Lower leg skin (tissue), 4 donors: ENCODE results near the gene C9orf43. TPM values are rescaled to one million over a fixed set of nuclear protein-coding genes. Genes with fewer than 3 reads are reported as not detected.

Experiments
- DNase-seq, 2 donors: peaks; one replicate each; pipeline ENCODE4 v3.0.0-alpha.2; 2019; ENCODE audit warnings: low spot score in 2 of 2
- H3K4me3 ChIP-seq: fragments of 200-600 bp; sonication (generic); 2 replicates; pipeline ENCODE4 v1.5.1; 2017; ENCODE audit warnings: mild to moderate bottlenecking, low read depth; ENCODE audit not compliant: poor library complexity, severe bottlenecking
- CTCF ChIP-seq, 3 donors: fragments of 450-650 bp; IDR thresholded peaks; one replicate each; pipeline ENCODE4 v1.5.1; 2016; ENCODE audit warnings: antibody characterized with exemption in 3 of 3, mild to moderate bottlenecking in 3 of 3, moderate library complexity in 2 of 3
- POLR2A ChIP-seq, 2 donors: fragments of 450-650 bp; IDR thresholded peaks; one replicate each; pipeline ENCODE4 v1.6.1; 2016 to 2017; ENCODE audit warnings: antibody characterized with exemption in 2 of 2, mild to moderate bottlenecking in 1 of 2, moderate library complexity in 1 of 2
- WGBS, 2 donors: methylation state at CpG; one replicate each; pipeline ENCODE4 v1.1.5; 2018; 5-methylcytosine and 5-hydroxymethylcytosine counted together
- intact Hi-C: fragments of 100-400 bp; cut with DNase I; formaldehyde crosslinking; loops from one replicate; pipeline ENCODE4 v1.15.0; 2023; ENCODE audit warnings: low total_unique reads
- total RNA-seq, 4 donors: library from RNA; depleted of rRNA; stranded (reverse); fragments of >200 nt; gene quantifications; one replicate each; pipeline ENCODE4 v1.1.0, GENCODE V29; 2016

Gene C9orf43
- total RNA-seq, 4 donors from 2014 or later = 0.17 to 0.46 (median 0.37) TPM

- no peak overlapping the region for H3K4me3 ChIP-seq
- WGBS, 2 donors = 76 to 82% methylated on average over 8 of the region's 8 CpGs
- peak in 1 of 2 donors; percentile 73 for DNase-seq
- intact Hi-C loops = no loop called here
- no peak for TF ChIP-seq CTCF (IDR thresholded peaks at IDR 0.05)
- TF ChIP-seq POLR2A (IDR thresholded peaks at IDR 0.05) = no peak
Observed at GRCh38 chr9:113474360-113475028, 63.9 kb downstream of the C9orf43 start.

GRCh38 chr9:113475031-113475430 is 64.5 kb downstream of the C9orf43 start:
- no peak overlapping the region for H3K4me3 ChIP-seq
- TF ChIP-seq CTCF (IDR thresholded peaks at IDR 0.05) = no peak
- 89 to 91% methylated on average over 2 of the region's 2 CpGs for WGBS, 2 donors
- intact Hi-C loops = no loop called here
- no peak for DNase-seq

- H3K4me3 ChIP-seq = no peak overlapping the region
- DNase-seq = no peak
- 98 to 99% methylated on average over 4 of the region's 4 CpGs for WGBS, 2 donors
- TF ChIP-seq CTCF (IDR thresholded peaks at IDR 0.05) (no peak), POLR2A (IDR thresholded peaks at IDR 0.05) (no peak)
- intact Hi-C loops = no loop called here
Observed at GRCh38 chr9:113475992-113476391, 65.4 kb downstream of the C9orf43 start.

GRCh38 chr9:113476511-113476916 is 66.0 kb downstream of the C9orf43 start:
- no peak for TF ChIP-seq POLR2A (IDR thresholded peaks at IDR 0.05)
- no peak for TF ChIP-seq CTCF (IDR thresholded peaks at IDR 0.05)
- no peak overlapping the region for H3K4me3 ChIP-seq
- intact Hi-C loops = no loop called here
- no peak for DNase-seq
- WGBS, 2 donors = 79 to 86% methylated on average over 4 of the region's 4 CpGs

GRCh38 chr9:113477058-113477457 is 66.5 kb downstream of the C9orf43 start:
- no peak overlapping the region for H3K4me3 ChIP-seq
- TF ChIP-seq CTCF (IDR thresholded peaks at IDR 0.05) (no peak), POLR2A (IDR thresholded peaks at IDR 0.05) (no peak)
- peak in 1 of 2 donors; percentile 50 for DNase-seq
- intact Hi-C loops = no loop called here
- 92 to 95% methylated on average over 4 of the region's 4 CpGs for WGBS, 2 donors

- H3K4me3 ChIP-seq = no peak overlapping the region
- no peak for TF ChIP-seq POLR2A (IDR thresholded peaks at IDR 0.05)
- no peak for TF ChIP-seq CTCF (IDR thresholded peaks at IDR 0.05)
- peak in 1 of 2 donors; percentile 56 for DNase-seq
- intact Hi-C loops = no loop called here
- 93 to 94% methylated on average over 5 of the region's 5 CpGs for WGBS, 2 donors
Observed at GRCh38 chr9:113477661-113478060, 67.1 kb downstream of the C9orf43 start.
